ENCODE data around the gene SNRPD1. TPM values are rescaled to one million over a fixed set of nuclear protein-coding genes. Genes with fewer than 3 reads are reported as not detected.
"Not testable (repeated sequence)": the region's sequence is repeated elsewhere in the genome, so short reads cannot be mapped to it uniquely, and the experiment has no call there.

Gene SNRPD1
- total RNA-seq, 1 donor from 2014 or later = 83.1 TPM

GRCh38 chr18:21629089-21629832, 17.1 kb downstream of the SNRPD1 start:
- Mint-ChIP-seq H3K9me3 (no peaks in the 10 kb centered on the region), H3K36me3 (peaks cover 29% of the 10 kb centered on the region), H3K27ac (no peak overlapping the region)

GRCh38 chr18:21632393-21632792, 20.3 kb downstream of the SNRPD1 start:
- no peak overlapping the region for H3K27ac Mint-ChIP-seq
- no peaks in the 10 kb centered on the region for H3K9me3 Mint-ChIP-seq
- H3K27me3 Mint-ChIP-seq = no peaks in the 10 kb centered on the region
- no peak overlapping the region for H3K4me3 Mint-ChIP-seq
- H3K36me3 Mint-ChIP-seq = peaks cover 29% of the 10 kb centered on the region
- DNase-seq (ENCODE audit: extremely low spot score, unreplicated experiment) = no peak
- TF ChIP-seq CTCF (conservative IDR thresholded peaks at IDR 0.05) = no peak
- no peaks in the 10 kb centered on the region for H3K4me1 Mint-ChIP-seq (ENCODE audit: unreplicated experiment)

More at GRCh38 chr18:21629089-21629832, 17.1 kb downstream of the SNRPD1 start:
- no peak for TF ChIP-seq CTCF (conservative IDR thresholded peaks at IDR 0.05)
- Mint-ChIP-seq H3K27me3 (no peaks in the 10 kb centered on the region), H3K4me1 (ENCODE audit: unreplicated experiment) (no peaks in the 10 kb centered on the region), H3K4me3 (no peak overlapping the region)
- no peak for DNase-seq (ENCODE audit: extremely low spot score, unreplicated experiment)

- no peaks in the 10 kb centered on the region for H3K4me1 Mint-ChIP-seq (ENCODE audit: unreplicated experiment)
- no peaks in the 10 kb centered on the region for H3K9me3 Mint-ChIP-seq
- H3K4me3 Mint-ChIP-seq = no peak overlapping the region
- DNase-seq (ENCODE audit: extremely low spot score, unreplicated experiment) = no peak
- peaks cover 17% of the 10 kb centered on the region for H3K36me3 Mint-ChIP-seq
- TF ChIP-seq CTCF (conservative IDR thresholded peaks at IDR 0.05) = no peak
- H3K27ac Mint-ChIP-seq = no peak overlapping the region
- no peaks in the 10 kb centered on the region for H3K27me3 Mint-ChIP-seq
Measured at GRCh38 chr18:21634588-21635199, 22.6 kb downstream of the SNRPD1 start.

- Mint-ChIP-seq H3K27ac (no peak overlapping the region), H3K4me3 (no peak overlapping the region), H3K9me3 (no peaks in the 10 kb centered on the region), H3K4me1 (ENCODE audit: unreplicated experiment) (no peaks in the 10 kb centered on the region), H3K36me3 (peaks cover 9% of the 10 kb centered on the region), H3K27me3 (no peaks in the 10 kb centered on the region)
- DNase-seq (ENCODE audit: extremely low spot score, unreplicated experiment) = no peak
- TF ChIP-seq CTCF (conservative IDR thresholded peaks at IDR 0.05) = no peak
Measured at GRCh38 chr18:21636769-21637168, 24.7 kb downstream of the SNRPD1 start.

- Mint-ChIP-seq H3K36me3 (peaks cover 8% of the 10 kb centered on the region), H3K27ac (peak overlapping the region; percentile 42), H3K4me1 (ENCODE audit: unreplicated experiment) (no peaks in the 10 kb centered on the region), H3K9me3 (no peaks in the 10 kb centered on the region), H3K27me3 (no peaks in the 10 kb centered on the region), H3K4me3 (no peak overlapping the region)
- TF ChIP-seq CTCF (conservative IDR thresholded peaks at IDR 0.05) = no peak
- DNase-seq (ENCODE audit: extremely low spot score, unreplicated experiment) = no peak
Measured at GRCh38 chr18:21638822-21639221, 26.7 kb downstream of the SNRPD1 start.

GRCh38 chr18:21640375-21640774, 28.3 kb downstream of the SNRPD1 start:
- DNase-seq (ENCODE audit: extremely low spot score, unreplicated experiment); H3K4me3 Mint-ChIP-seq; H3K27ac Mint-ChIP-seq; H3K9me3 Mint-ChIP-seq; H3K36me3 Mint-ChIP-seq; H3K27me3 Mint-ChIP-seq; H3K4me1 Mint-ChIP-seq (ENCODE audit: unreplicated experiment): not testable (repeated sequence)
